ENCODE data around the gene MB21D2.
A peak's percentile ranks its signal among the peaks of the same experiment; 100 is the strongest.

MB21D2 gene

DNA sequence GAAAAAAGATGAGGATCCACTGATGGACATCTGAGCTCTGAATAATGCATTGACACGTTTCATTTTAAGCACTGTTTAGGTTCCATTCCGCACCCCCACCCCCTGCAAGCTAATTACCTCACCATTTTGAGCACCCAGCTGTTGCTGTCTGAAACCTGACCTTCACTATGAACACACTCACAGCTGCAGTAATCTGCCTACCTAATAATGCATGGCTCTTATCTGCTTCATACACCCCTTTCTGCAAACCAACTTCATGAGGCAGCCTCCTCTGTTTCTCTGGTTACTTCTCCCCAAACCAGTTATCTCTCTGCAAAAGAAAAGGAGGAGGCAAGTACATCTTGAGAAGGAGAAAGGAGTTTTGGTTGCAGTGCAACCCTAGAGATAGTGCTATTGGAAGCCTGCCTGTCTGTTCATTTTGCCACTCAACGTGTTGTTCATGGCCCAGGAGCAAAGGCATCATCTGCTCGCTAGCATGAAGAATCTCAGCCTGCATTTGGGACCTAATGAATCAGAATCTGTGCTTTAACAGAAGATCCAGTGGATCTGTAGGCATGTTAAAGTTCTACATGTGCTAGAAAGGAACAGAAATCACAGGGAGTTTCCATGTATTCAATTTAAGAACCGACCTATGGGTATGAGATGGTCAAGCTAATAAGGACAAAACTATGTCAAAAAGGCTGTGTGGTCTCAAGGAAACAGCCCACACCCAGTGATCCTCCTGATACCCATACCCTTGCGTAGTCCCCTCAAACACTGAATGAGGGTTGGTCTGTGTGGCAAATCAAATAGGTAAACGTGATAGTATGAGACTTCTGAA lies 87.2 kb downstream of the MB21D2 start:
- no peak for DNase-seq

DNA sequence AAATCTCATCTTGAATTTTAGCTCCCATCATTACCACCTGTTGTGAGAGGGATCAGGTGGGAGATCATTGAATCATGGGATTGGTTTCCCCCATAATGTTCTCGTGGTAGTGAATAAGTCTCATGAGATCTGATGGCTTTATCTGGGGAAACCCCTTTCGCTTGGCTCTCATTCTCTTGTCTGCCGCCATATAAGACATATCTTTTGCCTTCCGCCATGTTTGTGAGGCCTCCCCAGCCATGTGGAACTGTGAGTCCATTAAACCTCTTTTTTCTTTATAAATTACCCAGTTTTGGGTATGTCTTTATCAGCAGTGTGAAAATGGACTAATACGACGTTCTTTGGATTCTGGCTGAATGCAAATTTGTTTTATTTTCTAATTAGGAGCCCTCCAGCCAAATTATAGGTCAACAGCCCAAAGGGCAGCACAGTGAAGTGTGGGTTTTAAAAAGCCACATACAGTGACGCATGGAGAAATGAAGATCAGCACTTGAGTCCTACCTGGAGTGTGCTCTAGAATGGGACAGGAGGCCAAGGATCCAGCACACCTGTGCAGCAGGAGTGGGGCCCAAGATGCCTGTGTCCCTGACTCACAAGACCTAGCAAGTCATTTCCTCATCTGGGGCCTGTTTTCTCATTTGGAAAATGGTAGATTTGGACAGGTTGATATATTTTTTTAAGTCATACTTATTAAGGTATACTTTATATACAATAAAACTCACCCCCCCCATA lies 89.6 kb downstream of the MB21D2 start:
- no peak for DNase-seq

DNA sequence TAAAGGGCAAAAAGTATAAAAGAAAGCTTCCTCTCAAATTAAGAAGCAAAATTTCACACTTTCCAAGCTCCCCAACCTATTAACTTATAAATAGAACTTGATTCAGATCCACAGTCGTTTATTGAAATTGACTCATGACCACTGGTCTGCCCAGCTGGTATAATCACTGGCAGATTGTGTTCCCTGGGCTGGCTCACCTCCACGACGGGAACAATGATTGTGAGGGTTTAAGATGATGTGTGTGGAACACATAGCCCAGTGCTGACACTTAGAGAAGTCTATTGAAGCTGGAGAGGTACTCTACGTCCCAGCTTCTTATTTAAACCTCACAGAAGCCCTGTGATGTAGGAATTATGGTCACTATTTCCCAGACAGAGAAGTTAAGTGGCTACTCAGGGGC lies 90.4 kb downstream of the MB21D2 start:
- DNase-seq = no peak

DNA sequence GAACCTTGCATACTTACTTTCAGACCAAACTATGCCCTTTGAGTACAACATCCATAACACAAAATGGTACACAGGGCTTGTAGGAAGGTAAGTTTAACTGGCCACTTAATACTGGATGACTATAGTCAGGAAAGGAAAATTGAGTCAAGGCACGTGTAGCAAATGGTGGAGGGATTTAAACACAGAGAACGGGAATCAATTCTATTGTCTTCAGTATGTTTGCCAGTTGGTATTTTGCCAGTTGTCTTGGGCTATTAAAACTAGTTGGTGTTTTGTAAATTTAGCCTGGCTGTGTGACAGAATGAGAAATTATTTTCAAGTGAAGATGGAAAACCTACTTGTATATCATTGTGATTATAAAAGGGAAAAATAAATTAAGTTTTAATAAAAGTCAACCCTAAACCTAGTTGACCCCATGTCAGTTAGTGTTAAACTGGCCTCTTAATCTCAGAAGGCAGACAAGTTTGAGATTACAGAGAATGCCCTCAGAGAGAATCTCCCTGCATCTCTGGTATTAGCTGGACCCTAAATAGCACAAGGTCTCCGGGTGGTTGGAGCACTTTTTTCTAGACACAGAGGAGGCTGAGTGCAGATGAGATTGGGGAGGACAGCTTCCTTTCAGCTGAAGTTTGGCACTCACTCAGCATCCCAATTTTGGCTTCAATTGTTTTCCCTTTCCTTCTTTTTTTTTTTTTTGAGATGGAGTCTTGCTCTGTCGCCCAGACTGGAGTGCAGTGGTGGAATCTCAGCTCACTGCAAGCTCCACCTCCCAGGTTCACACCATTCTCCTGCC lies 91.2 kb downstream of the MB21D2 start:
- no peak for DNase-seq

DNA sequence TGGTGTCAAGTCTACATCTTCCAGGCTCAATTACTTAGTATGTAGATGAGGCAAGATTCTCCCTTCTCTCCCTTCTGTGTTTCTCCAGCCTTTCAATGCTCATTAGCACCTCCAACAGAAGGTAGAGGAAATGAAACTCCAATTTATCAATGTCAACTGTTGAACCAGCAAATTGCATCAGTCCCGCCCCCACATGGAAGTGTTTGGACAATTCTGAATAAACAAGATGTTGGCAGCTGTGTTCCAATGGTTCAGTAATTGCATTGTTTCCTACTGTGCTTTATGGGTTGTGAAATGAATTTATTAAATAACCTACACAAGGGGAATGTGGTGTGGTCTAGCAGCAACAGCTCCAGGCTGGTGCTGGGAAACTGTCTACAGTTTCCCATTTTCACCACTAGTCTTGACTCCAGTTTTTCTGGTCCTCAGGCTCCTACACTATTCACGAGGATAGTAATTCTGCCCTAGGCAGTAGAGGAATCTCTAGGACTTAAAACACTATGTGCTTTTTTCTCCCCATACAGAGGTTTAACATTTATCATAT lies 91.9 kb downstream of the MB21D2 start:
- no peak for DNase-seq

DNA sequence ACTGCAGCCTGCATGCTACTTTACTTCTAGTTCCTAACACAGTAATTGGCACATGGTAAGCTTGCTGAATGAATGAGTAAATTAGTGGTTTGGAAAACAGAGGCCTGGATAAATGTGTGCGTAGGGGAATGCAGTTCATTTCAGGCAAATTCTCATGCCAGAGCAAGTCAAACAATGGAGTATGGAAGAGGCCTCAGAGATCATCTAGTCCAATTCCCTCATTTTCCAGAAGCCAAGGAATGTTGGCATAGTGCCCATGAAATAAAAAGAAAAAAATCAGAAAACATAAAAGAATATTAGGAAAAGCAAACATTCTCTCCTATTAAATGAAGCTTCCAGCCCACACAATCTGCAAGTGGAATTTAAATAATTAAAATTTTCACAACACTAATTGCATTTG lies 92.4 kb downstream of the MB21D2 start:
- DNase-seq = no peak

DNA sequence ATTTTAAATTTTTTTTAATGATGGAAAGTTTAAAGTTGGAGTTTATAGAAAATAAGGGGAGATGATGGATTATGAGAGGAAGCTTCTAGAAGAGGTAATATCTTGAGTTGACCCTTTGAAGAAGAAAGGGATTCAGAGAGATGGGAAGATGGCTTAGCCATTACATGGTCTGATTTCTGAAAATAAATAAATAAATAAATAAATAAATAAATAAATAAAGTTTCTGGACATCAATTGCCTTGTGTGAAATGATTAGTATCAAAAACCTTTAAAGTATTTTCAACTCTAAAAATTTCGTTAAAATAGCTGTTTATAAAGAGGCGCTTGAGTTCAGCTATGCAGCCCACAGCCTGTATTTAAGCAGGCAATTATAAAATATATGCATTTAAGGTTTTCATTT lies 93.3 kb downstream of the MB21D2 start:
- DNase-seq = no peak

DNA sequence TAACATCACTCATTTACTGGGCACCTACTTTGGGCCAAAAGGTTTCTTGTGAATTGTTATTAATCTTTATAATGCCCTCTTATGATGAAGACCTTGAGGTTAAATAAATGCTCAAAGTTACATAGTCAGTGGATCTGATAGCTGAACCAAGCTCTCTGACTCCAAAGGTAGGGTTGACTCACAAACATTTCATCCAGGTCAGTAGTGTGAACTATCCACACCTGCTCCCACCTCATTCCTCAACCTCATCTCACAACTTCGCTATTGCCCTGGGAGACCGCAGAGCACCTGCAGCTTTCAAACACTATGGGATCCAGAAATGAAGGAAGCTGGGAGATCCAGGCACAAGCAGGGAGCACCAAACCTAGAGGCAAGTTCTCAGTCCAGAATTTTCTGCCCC lies 96.5 kb downstream of the MB21D2 start:
- no peak for DNase-seq

DNA sequence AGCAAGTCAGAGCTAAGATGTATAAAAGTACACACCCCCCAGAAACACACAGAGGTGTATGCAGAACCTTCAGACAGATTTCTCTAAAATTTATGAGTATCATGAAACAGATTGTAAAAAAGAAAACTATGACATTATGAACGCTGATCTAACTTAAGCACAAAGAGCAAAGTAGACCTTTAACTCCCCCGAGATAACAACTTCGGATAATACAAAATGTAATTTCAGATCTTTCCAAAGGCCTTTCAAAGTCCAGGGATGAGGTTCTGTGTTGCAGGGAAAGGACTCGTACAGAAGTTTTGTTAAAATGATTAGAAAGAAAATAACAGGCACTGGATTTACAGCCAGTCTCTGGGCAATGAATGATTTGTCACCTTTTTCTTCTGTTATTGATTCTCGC lies 97.5 kb downstream of the MB21D2 start:
- DNase-seq = no peak

DNA sequence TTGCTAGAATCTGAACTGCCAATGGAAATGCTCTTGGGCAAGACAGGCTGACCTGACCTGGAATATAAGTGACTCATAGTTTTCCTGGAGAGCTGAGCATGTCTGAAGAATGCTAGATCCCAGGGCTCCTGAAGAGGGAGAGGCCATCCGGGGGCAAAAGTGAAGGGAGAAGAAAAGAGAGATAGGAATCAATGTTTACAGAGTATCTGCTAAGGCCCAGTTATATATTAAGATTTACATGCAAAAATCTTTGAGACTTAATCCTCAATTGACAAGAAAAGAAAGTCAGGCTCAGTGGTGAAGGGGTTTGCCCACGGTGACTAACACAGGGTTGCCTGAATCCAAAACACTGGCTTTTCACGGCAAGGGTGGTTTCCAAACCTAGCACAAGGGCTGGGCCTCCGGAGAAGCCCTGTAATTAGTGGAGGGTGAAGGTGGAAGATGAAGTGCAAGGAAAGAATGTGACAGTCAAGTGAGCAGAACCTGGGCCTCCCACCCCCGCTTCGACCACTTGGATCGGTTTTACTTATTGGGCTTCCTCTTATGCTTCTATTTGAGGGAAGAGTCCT lies 98.6 kb downstream of the MB21D2 start:
- peak; percentile 17 for DNase-seq

DNA sequence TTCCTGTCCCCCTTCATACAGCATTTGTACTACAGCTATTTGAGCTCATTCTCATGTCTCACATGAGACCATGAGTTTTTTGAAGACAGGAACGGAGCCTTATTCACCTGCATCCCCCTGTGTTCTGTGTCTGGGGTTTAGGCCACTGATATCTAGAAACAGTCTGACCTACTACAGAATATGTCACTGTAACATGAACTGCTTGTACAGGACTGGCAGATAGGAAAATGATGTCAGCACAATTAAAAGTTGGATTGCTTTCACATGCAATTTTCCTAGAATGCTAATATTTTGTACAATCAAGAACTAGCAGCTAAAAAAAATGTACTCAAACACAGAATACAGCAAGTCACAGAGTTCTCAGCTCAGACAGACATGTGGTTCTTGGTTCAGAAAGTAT lies 99.5 kb downstream of the MB21D2 start:
- DNase-seq = no peak

DNA sequence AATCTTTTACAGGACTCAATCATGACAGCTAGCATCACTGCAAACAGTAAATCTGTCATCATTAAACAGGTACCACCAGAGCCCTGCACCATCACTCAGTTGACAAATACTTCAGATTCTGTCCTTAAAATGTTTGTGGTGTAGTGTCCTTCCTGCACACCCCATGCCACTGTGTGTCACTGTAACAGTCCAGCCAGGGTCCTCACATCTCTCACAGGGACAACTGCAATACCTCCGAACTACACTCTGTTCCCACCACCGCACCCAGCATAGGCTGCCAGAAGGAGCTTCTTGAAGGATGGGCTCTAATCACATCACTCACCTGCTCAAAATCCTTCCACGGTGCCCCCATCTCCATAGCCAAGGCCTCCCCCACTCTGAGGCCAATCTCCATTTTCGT lies 100.2 kb downstream of the MB21D2 start:
- DNase-seq = no peak

DNA sequence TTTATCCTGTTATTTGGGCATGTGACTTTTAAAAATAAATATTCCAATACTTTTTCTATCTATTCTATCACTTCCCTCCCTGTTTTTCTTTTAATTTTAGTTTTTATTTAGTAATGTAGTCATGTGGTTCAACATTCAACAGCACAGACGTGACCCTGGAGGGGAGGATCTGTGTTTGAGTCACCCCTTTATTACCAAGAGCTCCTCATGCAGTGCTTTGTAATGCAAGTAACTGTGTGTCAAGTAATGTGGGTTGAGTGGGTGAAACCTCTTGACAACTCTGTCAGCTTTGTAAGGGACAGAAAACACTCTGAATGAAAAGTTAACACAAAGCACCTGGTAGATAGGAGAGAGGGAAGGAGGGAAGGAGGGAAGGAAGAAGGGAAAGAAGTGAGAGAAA lies 100.6 kb downstream of the MB21D2 start:
- DNase-seq = no peak

DNA sequence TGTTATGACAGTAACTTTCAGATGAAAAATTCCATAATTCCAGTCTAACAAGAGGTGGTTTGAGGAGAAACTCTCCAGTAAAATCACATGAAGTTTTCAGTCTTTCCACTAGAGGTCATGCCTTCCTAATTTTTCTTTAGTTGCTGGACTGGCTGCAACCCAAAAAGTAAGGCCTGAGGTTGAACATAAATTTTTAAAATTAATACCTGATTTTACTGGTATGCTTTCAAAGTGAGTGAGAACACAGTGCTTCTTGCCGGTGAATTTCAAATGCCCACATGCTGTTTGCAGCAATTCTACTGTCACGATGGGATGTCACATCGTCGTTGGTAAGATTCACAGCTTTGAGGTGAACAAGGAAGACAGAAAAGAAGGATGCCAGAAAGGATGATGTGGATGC lies 101.3 kb downstream of the MB21D2 start:
- no peak for DNase-seq

DNA sequence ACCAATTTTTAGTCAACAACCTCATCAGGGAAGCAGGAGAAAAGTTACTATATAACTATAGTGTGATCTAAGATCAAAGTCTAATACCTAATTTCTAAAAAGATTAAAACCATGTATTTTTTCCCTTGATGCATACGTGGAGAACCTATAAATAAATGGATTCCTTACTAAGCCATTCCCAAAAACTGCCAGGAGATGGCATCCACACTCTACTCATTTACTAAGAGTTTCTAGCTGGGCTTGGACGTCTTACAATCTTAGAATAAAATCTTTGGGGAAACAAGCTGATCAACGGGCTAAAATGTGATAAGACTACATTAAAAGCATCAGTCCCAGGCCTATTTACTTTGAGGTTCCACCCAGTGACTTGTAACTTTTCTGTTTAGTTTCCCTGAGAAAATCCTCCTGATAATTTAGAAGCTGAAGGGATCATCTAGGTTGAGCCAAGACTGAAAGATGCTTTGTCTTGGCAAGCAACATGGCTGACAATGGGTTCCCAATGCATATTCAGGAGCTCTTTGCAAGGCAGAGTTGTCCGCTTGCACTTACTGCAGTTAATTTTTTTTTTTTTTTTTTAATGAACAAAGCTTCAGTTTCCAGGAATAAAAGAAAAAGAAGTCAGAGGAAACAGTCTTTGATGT lies 104.8 kb downstream of the MB21D2 start:
- DNase-seq = no peak

DNA sequence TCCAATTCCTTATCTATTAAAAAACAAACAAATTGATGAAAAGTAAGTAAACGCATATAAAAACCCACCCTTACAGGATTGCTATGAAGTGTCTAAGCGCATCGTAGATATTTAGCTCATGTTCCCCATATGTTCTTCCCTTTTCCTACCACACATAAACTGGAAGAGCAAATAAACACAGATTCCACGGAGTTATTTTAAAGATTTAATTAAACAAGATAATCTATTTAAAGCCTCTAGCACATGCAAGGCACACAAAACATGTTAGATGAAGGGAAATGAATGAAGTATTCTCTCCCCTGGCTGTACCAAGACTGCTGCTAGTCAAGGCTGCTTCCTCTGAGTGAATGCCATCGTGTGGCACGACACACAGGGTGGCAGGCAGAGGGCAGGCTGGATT lies 111.9 kb downstream of the MB21D2 start:
- no peak for DNase-seq

DNA sequence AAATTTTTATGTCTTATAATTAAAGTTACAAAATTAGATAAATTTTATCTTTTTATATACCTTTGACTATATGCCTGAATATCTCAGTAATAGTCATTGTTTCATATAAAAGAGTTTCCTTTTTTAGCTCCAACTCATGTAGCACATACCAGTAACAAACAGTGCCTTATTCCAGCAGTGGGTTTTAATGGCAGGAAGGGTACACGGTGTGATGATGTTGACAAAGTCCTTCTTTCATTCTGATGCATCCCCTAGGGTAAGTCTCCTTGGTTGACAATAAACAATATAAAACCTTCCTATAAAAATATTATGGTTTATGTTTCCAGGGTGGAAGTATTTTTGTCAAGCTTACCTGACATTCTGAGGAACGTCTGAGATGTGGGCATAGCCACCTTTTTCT lies 113.2 kb downstream of the MB21D2 start:
- DNase-seq = no peak

DNA sequence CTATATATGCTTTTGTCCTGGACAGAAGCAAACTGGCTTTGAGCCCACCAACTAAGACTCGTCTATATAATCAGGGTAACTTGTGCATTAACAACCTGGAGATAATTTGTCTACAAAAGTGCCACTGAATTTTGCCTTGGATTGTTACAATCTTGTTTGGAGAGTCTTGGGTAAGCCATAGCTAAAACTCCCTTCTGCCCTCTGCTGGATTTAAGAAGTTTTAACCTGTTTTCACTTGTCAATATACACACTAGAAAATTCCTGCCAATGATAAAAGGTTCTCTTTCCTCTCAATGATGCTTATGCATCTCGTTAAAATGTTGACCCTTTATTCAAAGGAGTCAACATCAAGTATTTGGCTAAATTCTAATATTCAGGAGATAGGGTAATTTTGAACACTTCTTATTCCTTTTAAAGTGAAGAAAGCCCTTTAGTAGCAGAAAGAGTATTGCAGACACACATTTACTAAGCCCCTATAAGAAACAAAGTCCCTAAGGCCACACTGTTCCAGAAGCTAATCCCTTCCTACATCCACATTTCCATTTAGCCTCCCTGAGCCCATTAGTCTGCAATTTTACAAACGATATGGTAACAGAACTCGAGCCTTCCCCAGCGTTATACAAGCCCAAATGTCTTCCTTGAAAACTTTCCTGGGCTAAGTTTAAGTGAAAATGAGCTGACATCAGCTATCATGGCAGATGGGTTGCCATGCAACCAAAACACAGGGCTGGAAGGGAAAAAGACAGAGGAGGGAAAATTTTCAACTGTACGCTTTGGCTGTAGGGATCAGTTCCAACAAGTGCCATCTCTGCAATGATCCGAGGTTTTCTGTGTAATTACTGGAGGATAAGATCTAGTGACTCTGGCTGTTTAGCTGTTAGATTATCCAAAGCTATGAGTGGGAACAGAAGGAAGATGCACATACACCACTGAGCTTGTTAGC lies 114.4 kb downstream of the MB21D2 start:
- no peak for DNase-seq

DNA sequence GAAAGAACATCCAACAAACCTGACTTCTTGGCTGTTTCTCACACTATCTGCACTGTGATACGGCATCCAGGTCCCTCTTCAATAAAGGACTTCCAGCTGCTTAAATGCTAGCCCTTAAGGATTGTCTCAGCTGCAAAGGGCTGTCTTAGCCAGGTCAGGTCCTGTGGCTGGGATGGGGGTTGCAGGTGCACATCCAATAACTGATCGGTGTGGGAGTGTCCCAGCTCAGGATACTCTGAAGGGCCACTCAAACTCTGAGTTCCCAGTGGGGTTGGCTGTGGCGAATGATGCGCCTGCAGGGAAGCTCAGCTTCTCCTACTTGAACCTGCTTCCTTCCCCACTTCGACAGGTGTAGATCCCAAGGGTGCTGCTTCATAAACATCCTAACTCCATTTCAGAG lies 115.7 kb downstream of the MB21D2 start:
- DNase-seq = no peak

DNA sequence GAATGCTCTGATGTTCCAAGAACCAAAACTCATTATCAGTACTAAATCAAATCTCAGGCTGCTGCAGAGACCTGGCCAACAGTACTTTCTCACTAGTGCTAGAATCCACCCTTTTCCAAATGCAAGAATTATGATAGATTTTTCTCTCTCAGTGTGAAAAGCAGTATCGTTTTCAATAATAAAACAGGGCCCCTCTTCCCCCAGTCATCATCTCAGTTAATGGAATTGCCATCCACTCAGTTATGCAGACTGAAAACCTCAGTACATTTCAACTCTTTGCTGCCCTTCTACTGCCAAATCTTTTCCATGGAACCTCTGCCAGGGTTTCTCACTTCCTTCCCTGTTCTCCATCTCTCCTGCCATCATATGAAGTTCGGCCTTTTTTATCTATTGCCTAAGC lies 117.9 kb downstream of the MB21D2 start:
- no peak for DNase-seq

DNA sequence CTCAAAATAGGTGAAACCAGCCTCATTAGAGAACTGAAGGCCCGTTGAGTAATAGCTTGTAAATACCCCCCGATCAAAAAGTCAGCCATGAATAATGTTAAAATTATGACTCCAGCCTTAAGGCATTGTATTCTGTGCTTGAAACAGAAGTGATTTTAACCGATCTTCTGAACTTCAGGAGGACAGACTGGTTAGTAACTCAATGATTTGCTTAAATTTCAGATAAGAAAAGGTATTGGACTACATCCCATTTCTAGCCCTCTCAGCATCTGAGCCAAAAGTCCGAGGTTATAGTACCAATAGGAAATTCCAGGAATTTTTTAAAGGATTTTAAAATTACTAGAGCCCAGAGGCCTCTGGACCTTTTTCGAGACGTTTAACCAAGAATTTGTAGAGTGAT lies 122.6 kb downstream of the MB21D2 start:
- no peak for DNase-seq
